HG03520 (cell line): Measurements from ENCODE around the gene LRRC63.

Experiments used
- ATAC-seq: cut with Tn5 transposase; IDR thresholded peaks from one replicate; pipeline ENCODE4 v1.9.1; 2021; ENCODE audit warnings: mild to moderate bottlenecking, moderate library complexity; ENCODE audit not compliant: unreplicated experiment

The LRRC63 gene

GRCh38 chr13:46310066-46310465 lies 98.3 kb downstream of the LRRC63 start:
- ATAC-seq, result no peak

- no peak for ATAC-seq
Measured at GRCh38 chr13:46311217-46311616, 99.5 kb downstream of the LRRC63 start.

GRCh38 chr13:46313024-46313423 lies 101.3 kb downstream of the LRRC63 start:
- ATAC-seq, result no peak

DNA sequence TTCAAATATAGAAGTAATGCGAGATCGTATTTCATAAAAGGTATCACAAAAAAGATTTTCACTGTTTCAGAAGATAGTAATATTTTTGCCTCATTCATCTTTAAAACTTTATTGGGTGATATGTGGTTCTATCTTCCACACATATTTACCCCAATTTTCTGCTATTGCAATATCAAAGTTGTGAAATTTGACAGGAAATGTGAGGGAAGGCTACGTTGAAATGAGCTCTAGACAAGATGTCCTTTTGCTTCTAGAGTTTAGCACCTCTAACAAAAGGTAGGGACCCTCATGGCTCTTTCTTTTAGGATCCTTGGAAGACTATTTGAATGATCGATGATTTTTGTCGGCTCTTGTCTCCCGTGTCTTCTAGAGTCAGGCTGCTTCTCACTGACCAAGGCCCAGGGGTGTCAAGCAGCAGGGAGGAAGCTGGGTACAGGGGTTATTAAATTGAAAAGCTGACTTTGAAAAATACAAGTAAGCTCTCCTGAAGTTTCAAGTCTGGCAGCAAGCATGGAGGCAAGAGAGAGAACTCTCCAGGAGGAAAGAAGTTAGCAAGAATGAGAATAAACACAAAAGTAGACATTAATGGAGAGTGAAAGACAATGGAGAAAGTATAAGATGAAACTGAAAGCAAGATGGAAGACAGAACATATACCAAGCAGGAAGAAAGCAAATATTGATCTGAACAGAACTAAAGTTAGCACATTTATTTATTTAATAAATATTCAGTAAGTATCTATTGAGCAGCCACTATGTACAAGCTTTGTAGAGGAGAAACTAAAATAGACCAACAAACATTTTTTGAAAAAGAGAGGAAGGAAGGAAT lies 101.9 kb downstream of the LRRC63 start:
- ATAC-seq, result no peak

- ATAC-seq, result no peak
Measured at GRCh38 chr13:46314587-46314986, 102.9 kb downstream of the LRRC63 start.

- ATAC-seq, result no peak
Measured at GRCh38 chr13:46315036-46315435, 103.3 kb downstream of the LRRC63 start.

GRCh38 chr13:46315491-46316075 lies 103.9 kb downstream of the LRRC63 start:
- no peak for ATAC-seq

DNA sequence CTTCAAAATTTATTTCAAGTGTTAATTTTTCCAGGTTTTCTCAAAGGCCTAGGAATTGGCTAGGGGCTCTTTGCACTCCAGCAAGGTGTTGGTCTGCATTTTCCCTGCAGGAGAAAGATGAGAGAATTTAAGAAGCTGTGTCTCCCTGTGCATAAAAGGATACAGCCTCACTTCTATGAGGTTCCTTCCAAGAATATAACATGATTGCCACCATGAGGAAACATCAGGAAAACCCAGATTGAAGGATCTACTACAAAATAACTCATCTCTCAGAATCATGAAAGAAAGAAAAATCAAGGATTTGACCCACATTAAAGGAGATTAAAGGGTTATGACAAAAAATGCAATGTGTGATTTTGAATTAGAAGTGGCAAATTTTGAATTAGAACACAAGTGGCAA lies 105.4 kb downstream of the LRRC63 start:
- ATAC-seq, result no peak

- ATAC-seq, result no peak
Measured at GRCh38 chr13:46318986-46319385, 107.3 kb downstream of the LRRC63 start.

DNA sequence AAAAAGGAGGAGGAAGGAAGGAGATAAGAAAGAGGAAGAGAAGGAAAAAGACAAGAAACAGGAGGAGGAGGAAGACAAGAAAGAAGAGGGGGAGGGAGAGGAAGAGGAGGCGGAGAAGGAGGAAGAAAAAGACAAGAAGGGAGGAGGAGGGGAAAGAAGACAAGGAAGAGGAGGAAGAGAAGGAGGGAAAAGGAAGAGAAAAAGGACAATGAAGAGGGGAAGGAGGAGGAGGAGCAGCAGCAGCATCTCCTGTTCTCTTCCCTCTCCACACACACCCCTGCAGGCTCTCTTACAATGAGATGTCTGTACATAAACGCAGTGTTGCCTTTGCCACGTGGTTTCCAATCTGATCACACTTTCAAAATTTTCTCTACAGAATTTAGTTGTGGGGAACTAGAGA lies 108.7 kb downstream of the LRRC63 start:
- ATAC-seq, result no peak

- ATAC-seq, result no peak
Measured at GRCh38 chr13:46320821-46321220, 109.1 kb downstream of the LRRC63 start.

DNA sequence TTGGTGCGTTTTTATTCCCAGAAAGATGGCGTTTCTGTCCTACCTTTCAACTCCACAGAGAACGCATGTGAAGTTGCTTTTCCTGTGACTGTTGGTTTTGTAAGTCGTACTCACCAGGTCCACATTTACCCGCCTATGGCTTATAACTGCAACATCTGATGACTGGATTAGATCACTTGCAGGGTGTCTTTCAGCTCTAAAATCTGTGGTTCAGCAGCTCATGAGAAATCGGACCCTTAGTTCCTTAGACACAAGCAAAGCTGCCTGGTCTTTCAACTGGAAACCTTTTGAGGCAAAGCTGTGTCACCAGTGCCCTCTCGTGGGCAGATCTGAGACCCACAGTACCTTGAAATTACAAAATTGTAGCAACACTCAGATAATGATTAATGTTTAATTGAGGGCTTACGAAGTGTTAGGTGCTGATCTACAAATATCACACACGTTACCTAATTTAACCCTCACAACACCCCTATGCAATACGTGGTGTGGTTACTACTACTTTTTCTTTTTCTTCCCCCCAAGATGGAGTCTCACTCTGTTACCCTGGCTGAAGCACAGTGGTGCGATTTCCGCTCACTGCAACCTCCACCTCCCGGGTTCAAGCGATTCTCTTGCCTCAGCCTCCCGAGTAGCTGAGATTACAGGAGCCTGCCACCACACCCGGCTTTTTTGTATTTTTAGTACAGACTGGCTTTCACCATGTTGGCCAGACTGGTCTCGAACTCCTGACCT lies 109.9 kb downstream of the LRRC63 start:
- no peak for ATAC-seq

DNA sequence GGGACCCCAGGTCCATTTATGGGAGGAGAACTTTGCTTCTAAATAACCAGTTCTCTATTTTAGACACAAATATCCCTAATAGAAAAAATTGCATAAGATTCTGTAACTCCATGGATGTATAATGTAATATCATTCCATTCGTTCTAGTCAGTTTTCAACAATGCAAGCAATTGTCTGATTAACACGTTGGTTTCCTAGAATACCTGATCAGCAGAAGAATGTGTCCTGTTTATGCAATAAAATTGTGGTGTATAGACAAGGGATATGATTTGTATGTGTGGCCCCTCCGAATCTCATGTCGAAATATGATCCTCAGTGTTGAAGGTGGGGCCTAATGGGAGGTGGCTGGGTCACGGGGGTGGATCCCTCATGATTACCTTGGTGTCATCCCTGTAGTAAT lies 113.2 kb downstream of the LRRC63 start:
- ATAC-seq, result no peak
